Mesodermal cell (in vitro differentiated cells): ENCODE data around the gene SLC41A2.
"Not testable (repeated sequence)": the region's sequence is repeated elsewhere in the genome, so short reads cannot be mapped to it uniquely, and the experiment has no call there.

Experiments used
- H3K27ac ChIP-seq: 2 replicates; pipeline ENCODE4 v1.7.0; 2013; ENCODE audit warnings: mild to moderate bottlenecking, low read depth, low read length, moderate library complexity; ENCODE audit not compliant: severe bottlenecking
- H3K36me3 ChIP-seq: 2 replicates; pipeline ENCODE4 v1.7.1; 2013; ENCODE audit warnings: mild to moderate bottlenecking, low read length, moderate library complexity; ENCODE audit not compliant: control insufficient read depth, insufficient read depth
- H3K4me1 ChIP-seq: one replicate; pipeline ENCODE4 v1.7.1; 2013; ENCODE audit warnings: mild to moderate bottlenecking, low read length; ENCODE audit not compliant: insufficient read depth, control insufficient read depth, poor library complexity, severe bottlenecking
- H3K4me3 ChIP-seq: 2 replicates; pipeline ENCODE4 v1.7.0; 2013; ENCODE audit warnings: low read length, control low read depth, mild to moderate bottlenecking; ENCODE audit not compliant: insufficient read depth, poor library complexity, severe bottlenecking; ENCODE audit errors: extremely low read depth
- H3K9me3 ChIP-seq: 2 replicates; pipeline ENCODE4 v1.7.1; 2013; ENCODE audit warnings: mild to moderate bottlenecking, low read length, moderate library complexity; ENCODE audit not compliant: control insufficient read depth
- WGBS, 2 experiments: methylation state at CpG; one replicate each; pipeline ENCODE4 v1.1.5; 2013; ENCODE audit warnings: missing lambda C conversion rate in 2 of 2; ENCODE audit not compliant: insufficient coverage in 2 of 2; 5-methylcytosine and 5-hydroxymethylcytosine counted together

The SLC41A2 gene

GRCh38 chr12:104951759-104952509 is 6.2 kb downstream of the SLC41A2 start:
- 82 to 94% methylated on average over 3 of the region's 5 CpGs for WGBS, 2 experiments
- H3K4me1 ChIP-seq = no peaks in the 10 kb centered on the region
- H3K36me3 ChIP-seq = no peaks in the 10 kb centered on the region
- H3K27ac ChIP-seq = no peak overlapping the region
- H3K9me3 ChIP-seq = no peaks in the 10 kb centered on the region
- no peak overlapping the region for H3K4me3 ChIP-seq

- not testable (repeated sequence) for H3K4me1 ChIP-seq, H3K36me3 ChIP-seq, H3K4me3 ChIP-seq, H3K9me3 ChIP-seq, H3K27ac ChIP-seq
- WGBS, 2 experiments = 90 to 95% methylated on average over 2 to 3 of the region's 4 CpGs
Measured at GRCh38 chr12:104948716-104949115, 9.4 kb downstream of the SLC41A2 start.

GRCh38 chr12:104944252-104944651 is 13.8 kb downstream of the SLC41A2 start:
- Histone ChIP-seq H3K9me3 (no peaks in the 10 kb centered on the region), H3K4me1 (peaks cover 1% of the 10 kb centered on the region), H3K27ac (no peak overlapping the region), H3K36me3 (no peaks in the 10 kb centered on the region), H3K4me3 (no peak overlapping the region)
- 87 to 96% methylated on average over 3 of the region's 3 CpGs for WGBS, 2 experiments

- not testable (repeated sequence) for H3K27ac ChIP-seq, H3K9me3 ChIP-seq, H3K4me1 ChIP-seq, H3K4me3 ChIP-seq, H3K36me3 ChIP-seq
- 91 to 92% methylated on average over 5 to 6 of the region's 8 CpGs for WGBS, 2 experiments
Measured at GRCh38 chr12:104943401-104943800, 14.7 kb downstream of the SLC41A2 start.

- Histone ChIP-seq H3K27ac (no peak overlapping the region), H3K36me3 (no peaks in the 10 kb centered on the region), H3K4me1 (peaks cover 11% of the 10 kb centered on the region), H3K4me3 (no peak overlapping the region), H3K9me3 (no peaks in the 10 kb centered on the region)
- 97 to 100% methylated on average over 1 to 4 of the region's 4 CpGs for WGBS, 2 experiments
Measured at GRCh38 chr12:104942075-104942474, 16.0 kb downstream of the SLC41A2 start.

GRCh38 chr12:104941454-104941853 is 16.6 kb downstream of the SLC41A2 start:
- WGBS, 2 experiments = no CpG with 5 or more reads among the region's 3 CpGs
- no peak overlapping the region for H3K27ac ChIP-seq

GRCh38 chr12:104939089-104939488 is 19.0 kb downstream of the SLC41A2 start:
- no peaks in the 10 kb centered on the region for H3K36me3 ChIP-seq
- 80% methylated on average over 1 of the region's 2 CpGs; no CpG with 5 or more reads in 1 of the 2 experiments for WGBS, 2 experiments
- no peak overlapping the region for H3K4me3 ChIP-seq
- H3K4me1 ChIP-seq = peaks cover 11% of the 10 kb centered on the region
- no peak overlapping the region for H3K27ac ChIP-seq
- H3K9me3 ChIP-seq = no peaks in the 10 kb centered on the region

More at GRCh38 chr12:104941454-104941853, 16.6 kb downstream of the SLC41A2 start:
- no peak overlapping the region for H3K4me3 ChIP-seq
- H3K4me1 ChIP-seq = peaks cover 11% of the 10 kb centered on the region
- no peaks in the 10 kb centered on the region for H3K9me3 ChIP-seq
- no peaks in the 10 kb centered on the region for H3K36me3 ChIP-seq

GRCh38 chr12:104938371-104938770 is 19.7 kb downstream of the SLC41A2 start:
- Histone ChIP-seq H3K4me3 (no peak overlapping the region), H3K27ac (no peak overlapping the region), H3K36me3 (no peaks in the 10 kb centered on the region), H3K9me3 (no peaks in the 10 kb centered on the region), H3K4me1 (peaks cover 11% of the 10 kb centered on the region)
- 36 to 40% methylated on average over 2 of the region's 3 CpGs for WGBS, 2 experiments

GRCh38 chr12:104935886-104936285 is 22.2 kb downstream of the SLC41A2 start:
- Histone ChIP-seq H3K9me3 (no peaks in the 10 kb centered on the region), H3K36me3 (no peaks in the 10 kb centered on the region), H3K4me1 (peaks cover 11% of the 10 kb centered on the region), H3K4me3 (no peak overlapping the region), H3K27ac (no peak overlapping the region)
- 60 to 91% methylated on average over 1 to 2 of the region's 2 CpGs for WGBS, 2 experiments

GRCh38 chr12:104933778-104934177 is 24.3 kb downstream of the SLC41A2 start:
- no peak overlapping the region for H3K27ac ChIP-seq
- no peaks in the 10 kb centered on the region for H3K9me3 ChIP-seq
- 0% methylated on average over 1 of the region's 3 CpGs for WGBS, 2 experiments
- H3K36me3 ChIP-seq = no peaks in the 10 kb centered on the region
- no peak overlapping the region for H3K4me3 ChIP-seq
- H3K4me1 ChIP-seq = peaks cover 5% of the 10 kb centered on the region

GRCh38 chr12:104933128-104933527 is 25.0 kb downstream of the SLC41A2 start:
- WGBS, 2 experiments = no CpG with 5 or more reads among the region's 1 CpG

More at GRCh38 chr12:104933128-104933527, 25.0 kb downstream of the SLC41A2 start:
- Histone ChIP-seq H3K4me1 (no peaks in the 10 kb centered on the region), H3K36me3 (no peaks in the 10 kb centered on the region), H3K27ac (no peak overlapping the region), H3K9me3 (no peaks in the 10 kb centered on the region), H3K4me3 (no peak overlapping the region)
